H54 (cell line): Measurements from ENCODE around the gene CAT.

Experiments used
- DNase-seq: peaks from one replicate; pipeline ENCODE4 v3.0.0; 2011; ENCODE audit warnings: low spot score, mixed read lengths; ENCODE audit not compliant: insufficient read length
- FAIRE-seq: peaks from 3 replicates; lab custom pipeline; 2011; peaks lifted over from hg19 to GRCh38; lab: Jason Lieb, UNC
- POLR2A ChIP-seq: IDR thresholded peaks from 2 replicates; pipeline ENCODE4 v1.6.1; 2011; ENCODE audit warnings: low read depth, mild to moderate bottlenecking, low read length

Gene CAT

GRCh38 chr11:34459507-34460162 is 20.9 kb downstream of the CAT start:
- TF ChIP-seq POLR2A, result no peak
- no peak for FAIRE-seq
- DNase-seq, result no peak

GRCh38 chr11:34460278-34460677 is 21.5 kb downstream of the CAT start:
- no peak for FAIRE-seq
- no peak for TF ChIP-seq POLR2A
- no peak for DNase-seq

GRCh38 chr11:34461215-34461614 is 22.5 kb downstream of the CAT start:
- FAIRE-seq (no peak), DNase-seq (no peak)
- no peak for TF ChIP-seq POLR2A

GRCh38 chr11:34464591-34465051 is 25.9 kb downstream of the CAT start:
- no peak for DNase-seq
- FAIRE-seq, result no peak

GRCh38 chr11:34466802-34467488 is 28.2 kb downstream of the CAT start:
- no peak for DNase-seq
- no peak for TF ChIP-seq POLR2A
- no peak for FAIRE-seq

More at GRCh38 chr11:34464591-34465051, 25.9 kb downstream of the CAT start:
- TF ChIP-seq POLR2A, result no peak

GRCh38 chr11:34468209-34468841 is 29.6 kb downstream of the CAT start:
- no peak for TF ChIP-seq POLR2A
- DNase-seq (no peak), FAIRE-seq (no peak)

GRCh38 chr11:34473603-34474169 is 35.0 kb downstream of the CAT start:
- TF ChIP-seq POLR2A, result no peak
- DNase-seq (no peak), FAIRE-seq (no peak)

- no peak for TF ChIP-seq POLR2A
- FAIRE-seq (no peak), DNase-seq (no peak)
Observed at GRCh38 chr11:34475656-34476055, 36.9 kb downstream of the CAT start.

- TF ChIP-seq POLR2A, result no peak
- FAIRE-seq (no peak), DNase-seq (no peak)
Observed at GRCh38 chr11:34476849-34477248, 38.1 kb downstream of the CAT start.

GRCh38 chr11:34478845-34479663 is 40.3 kb downstream of the CAT start:
- no peak for TF ChIP-seq POLR2A
- FAIRE-seq (no peak), DNase-seq (no peak)

- no peak for TF ChIP-seq POLR2A
- FAIRE-seq (no peak), DNase-seq (no peak)
Observed at GRCh38 chr11:34480314-34480713, 41.6 kb downstream of the CAT start.

GRCh38 chr11:34481307-34481706 is 42.6 kb downstream of the CAT start:
- no peak for FAIRE-seq
- TF ChIP-seq POLR2A, result no peak
- DNase-seq, result no peak
